GM19351 (cell line): ENCODE measurements around the gene ABCG1.
"Not testable (repeated sequence)": the region's sequence is repeated elsewhere in the genome, so short reads cannot be mapped to it uniquely, and the experiment has no call there.

Experiments used
- ATAC-seq: cut with Tn5 transposase; IDR thresholded peaks from one replicate; pipeline ENCODE4 v1.9.1; 2021; ENCODE audit warnings: mild to moderate bottlenecking, moderate library complexity; ENCODE audit not compliant: unreplicated experiment

Gene ABCG1

DNA sequence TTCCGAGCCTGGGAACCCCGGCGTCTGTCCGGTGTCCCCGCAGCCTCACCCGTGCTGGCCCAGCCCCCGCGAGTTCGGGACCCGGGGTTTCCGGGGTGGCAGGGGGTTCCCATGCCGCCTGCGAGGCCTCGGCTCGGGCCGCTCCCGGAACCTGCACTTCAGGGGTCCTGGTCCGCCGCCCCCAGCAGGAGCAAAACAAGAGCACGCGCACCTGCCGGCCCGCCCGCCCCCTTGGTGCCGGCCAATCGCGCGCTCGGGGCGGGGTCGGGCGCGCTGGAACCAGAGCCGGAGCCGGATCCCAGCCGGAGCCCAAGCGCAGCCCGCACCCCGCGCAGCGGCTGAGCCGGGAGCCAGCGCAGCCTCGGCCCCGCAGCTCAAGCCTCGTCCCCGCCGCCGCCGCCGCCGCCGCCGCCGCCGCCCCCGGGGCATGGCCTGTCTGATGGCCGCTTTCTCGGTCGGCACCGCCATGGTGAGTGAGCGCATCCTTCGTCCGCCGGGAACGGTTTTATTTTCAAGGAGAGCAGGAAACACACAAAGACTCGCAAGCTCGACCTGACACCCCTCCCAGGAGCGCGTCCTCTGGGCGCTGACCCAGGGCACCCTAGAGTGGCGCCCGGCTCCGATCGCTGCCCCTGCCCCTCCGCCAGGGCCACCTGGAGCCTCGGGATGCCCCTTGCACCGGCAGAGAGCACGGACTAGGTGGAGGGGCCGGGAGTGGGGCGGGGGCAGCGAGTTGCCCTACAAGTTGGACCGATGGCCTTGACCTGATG lies at the start of gene ABCG1:
Gene ABCG1, plus strand, starts transcription at position 305 of the 770 bp plus-strand sequence. Its CDS starts 123 bp downstream, at position 428.
- no peak for ATAC-seq

DNA sequence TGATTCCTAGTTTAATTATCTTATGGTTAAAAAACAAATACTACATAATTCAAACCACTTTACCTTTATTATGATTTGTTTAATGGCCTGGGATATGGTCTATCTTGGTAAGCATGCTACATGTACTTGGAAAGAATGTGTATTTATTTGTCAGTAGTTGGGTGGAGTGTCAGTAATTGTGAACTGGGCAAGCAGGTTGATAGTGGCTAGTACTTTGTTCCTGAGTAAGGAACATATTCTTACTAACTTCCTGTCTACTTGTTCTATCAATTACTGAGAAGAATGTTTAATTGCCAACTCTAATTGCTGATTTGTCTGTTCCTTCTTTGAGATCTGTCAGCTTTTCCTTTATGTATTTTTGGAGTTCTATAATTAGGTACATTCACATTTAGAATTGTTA lies 49.2 kb upstream of the ABCG1 start:
- no peak for ATAC-seq

DNA sequence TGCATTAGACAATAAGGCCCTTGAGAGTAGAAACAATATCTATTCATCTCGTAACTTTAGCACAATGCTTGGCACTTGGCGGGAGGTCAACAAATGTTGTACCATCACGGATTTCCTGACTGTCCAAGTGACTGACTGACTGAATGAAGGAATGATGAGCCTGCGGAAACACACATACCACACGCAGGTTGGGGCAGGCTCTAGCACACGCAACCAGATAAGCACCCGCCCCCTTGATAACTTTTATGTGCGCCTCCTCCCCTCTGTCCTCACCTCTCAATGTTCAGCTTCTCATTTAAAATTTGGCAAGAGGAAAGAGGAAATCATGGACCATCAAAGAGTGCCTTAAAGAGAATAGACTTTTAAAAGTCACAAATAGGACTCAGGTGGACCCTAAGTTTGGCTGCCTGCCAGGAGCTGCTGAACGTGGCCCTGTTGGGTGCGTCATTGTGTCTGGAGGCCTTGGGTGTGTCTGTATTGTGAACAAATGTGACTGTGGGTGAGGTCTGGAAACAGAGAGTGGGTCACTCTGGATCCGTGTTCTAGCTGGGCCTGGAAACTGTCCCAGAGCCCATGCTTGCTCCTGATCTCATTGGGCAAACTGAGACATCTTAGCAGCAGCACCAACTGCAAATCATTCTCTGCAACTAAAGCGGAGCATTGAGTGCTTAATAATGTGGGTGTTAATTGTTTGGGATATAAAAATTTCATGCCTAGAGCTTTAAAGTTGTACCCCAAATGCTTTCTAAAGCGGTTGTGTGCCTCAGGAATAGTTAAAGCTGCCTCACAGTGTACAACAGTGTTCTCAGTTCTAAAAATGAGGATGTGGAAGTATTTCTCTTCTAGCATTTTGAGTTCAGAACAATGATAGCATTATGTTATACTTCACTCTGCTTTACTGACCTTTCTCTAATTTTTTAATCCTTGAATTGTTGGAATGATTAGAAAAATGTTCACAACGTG lies 47.6 kb upstream of the ABCG1 start:
- ATAC-seq, result no peak

DNA sequence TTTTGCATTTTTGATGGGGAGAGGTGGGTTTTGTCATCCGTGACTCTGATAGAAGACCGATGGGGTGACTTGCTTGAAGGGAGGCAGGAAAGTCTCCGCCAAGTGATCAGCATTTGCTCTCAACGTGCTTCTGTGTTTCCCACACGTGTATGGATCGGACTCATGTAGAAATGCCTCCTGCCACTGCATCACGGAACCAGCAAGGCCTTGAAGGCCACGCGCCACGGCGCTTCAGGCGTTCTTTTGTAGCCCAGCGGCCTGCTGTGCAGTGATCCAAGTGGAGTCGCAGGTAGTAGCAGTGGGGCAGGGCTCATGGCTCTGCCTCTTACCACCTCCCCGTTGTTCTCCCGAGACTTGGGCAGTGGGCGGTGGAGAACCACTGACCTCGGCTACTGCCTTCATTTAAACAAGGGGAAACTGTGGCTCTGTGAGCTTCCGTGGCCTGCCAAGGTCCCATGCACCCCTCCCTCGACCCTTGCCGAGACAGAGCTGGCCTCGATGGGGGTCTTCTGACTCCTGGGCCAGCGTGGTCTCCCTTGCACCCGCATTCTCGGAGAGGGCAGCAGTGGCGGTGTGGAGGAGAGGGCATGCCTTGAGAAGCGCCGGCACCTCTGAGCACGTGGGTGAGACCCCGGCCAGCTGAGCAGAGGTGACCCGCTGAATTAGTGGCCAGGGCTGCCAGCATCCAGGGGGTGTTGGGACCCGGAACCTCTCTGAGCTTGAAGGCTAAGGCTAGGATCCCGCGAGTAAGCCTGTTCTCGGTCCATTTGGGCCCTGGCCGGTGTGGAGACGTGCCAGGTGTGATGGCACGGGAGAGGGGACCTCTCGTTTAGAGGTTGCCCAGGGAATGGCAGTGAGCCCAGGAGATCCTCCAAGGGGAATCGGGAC lies 46.1 kb upstream of the ABCG1 start:
- no peak for ATAC-seq

DNA sequence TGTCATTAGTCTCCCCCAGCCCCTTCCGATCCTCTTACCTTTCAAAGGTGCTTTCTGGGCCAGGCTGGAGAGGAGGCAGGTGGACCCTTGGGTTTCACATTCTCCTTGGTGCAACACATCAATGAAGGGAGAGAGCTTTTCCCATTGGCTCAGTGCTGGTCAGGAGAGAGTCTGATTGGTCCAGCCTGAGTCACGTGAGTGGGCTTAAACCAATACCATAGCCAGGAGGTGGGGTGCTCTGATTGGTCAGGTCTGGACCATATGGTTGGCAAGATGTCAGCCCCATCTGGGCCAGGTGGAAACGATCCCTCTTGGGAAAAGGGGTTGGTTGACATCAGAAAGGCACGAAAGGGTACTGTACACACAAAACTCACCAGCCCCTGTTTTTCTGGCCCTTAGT lies 44.8 kb upstream of the ABCG1 start:
- ATAC-seq, result no peak

DNA sequence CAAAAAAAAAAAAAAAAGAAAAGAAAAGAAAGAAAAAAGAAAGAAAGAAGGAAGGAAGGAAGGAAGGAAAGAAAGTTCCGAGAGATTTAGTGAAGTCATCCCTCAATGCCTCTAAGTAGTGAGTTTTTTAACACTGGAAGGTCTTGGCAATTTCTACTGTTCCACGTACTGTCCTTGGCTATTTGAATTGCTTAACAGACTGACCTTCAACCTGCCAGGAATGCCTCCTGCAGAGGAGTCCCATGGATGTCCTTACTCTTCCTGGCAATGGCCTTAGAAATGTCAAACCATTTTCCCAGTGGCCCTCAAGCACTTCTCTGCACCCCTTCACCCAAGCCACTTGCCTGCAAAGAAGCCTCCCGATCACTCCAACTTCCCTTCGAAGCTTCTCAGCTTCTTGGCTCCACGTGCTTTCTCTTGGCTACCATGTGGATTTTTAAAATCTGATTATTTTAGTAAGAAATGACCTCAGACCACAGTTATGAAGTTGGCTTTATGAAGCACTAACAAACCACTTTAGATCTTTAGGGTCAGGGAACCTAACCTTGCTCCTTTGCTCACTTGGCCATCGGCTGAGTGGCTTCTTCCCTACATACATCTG lies 43.7 kb upstream of the ABCG1 start:
- no peak for ATAC-seq

DNA sequence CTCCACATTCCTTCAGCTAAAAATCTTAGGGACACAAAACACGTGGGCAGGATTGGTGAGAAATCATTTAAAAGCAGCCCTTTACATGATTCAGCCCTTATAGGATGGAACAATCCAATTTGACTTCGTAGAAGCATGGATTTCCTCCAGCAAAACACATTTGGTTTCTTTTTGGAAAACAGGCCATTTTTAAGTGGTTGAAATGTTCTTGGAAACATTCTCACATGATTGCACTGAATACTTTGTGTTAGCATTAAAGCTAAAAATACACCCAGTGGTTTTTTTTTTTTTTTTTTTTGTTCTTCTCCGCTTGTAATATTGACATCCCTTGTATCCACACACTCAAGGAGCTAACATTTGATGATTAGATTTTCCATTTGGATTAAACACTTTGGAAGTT lies 42.1 kb upstream of the ABCG1 start:
- no peak for ATAC-seq

DNA sequence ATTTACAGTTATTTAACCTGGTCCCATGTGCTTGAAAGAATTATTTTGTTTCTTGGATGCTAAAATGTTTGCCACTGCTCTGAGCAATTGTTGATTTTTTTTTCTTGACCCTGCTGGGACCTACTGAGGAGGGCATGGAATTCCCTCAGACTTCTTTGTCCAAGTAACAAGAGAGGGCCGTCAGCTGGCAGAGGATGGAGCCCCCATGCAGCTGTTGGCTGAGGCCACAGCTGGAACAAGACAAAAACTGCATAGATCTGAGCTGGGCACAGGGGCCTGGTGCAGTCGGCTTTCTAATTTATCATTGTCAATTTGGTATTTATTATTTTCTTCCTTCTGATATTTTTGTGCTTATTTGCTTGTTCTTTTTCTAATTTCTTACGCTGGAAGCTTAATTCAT lies 39.6 kb upstream of the ABCG1 start:
- no peak for ATAC-seq

DNA sequence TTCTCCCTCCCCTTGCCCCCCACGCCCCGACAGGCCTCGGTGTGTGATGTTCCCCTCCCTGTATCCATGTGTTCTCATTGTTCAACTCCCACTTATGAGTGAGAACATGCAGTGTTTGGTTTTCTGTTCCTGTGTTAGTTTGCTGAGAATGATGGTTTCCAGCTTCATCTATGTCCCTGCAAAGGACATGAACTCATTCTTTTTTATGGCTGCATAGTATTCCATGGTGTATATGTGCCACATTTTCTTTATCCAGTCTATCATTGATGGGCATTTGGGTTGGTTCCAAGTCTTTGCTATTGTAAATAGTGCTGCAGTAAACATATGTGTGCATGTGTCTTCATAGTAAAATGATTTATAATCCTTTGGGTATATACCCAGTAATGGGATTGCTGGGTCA lies 38.9 kb upstream of the ABCG1 start:
- ATAC-seq, result not testable (repeated sequence)

DNA sequence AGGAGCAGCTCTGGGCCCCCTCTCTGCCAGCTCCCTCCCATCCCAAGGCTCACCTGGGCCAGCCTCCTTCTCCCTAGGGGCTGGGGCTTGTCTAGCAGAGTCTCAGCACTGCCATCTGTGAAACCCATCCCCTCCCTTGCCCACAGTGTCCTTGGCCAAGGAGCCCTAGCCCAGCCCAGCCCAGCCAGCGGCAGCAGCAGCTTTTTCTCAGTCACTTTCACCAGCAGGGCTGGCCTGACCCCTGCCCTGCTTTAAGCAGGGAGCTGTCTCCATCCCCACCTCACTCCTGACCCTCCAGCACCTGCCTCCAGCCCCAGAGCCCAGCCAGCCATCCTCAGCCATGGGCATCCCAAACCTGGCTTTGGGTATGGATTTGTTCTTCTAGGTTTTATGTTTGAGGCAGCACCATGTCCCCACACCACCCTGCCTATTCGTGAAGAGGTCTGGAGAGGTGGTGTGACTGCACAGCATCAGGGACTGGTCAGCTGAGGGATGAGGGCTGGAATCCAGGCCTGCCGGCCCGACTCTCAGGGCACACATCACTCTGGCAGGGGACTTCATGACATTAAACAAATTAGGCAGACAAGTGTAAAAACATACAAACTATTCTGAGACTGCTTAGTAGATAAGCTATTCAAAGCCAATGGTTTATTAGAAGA lies 36.1 kb upstream of the ABCG1 start:
- ATAC-seq, result no peak

DNA sequence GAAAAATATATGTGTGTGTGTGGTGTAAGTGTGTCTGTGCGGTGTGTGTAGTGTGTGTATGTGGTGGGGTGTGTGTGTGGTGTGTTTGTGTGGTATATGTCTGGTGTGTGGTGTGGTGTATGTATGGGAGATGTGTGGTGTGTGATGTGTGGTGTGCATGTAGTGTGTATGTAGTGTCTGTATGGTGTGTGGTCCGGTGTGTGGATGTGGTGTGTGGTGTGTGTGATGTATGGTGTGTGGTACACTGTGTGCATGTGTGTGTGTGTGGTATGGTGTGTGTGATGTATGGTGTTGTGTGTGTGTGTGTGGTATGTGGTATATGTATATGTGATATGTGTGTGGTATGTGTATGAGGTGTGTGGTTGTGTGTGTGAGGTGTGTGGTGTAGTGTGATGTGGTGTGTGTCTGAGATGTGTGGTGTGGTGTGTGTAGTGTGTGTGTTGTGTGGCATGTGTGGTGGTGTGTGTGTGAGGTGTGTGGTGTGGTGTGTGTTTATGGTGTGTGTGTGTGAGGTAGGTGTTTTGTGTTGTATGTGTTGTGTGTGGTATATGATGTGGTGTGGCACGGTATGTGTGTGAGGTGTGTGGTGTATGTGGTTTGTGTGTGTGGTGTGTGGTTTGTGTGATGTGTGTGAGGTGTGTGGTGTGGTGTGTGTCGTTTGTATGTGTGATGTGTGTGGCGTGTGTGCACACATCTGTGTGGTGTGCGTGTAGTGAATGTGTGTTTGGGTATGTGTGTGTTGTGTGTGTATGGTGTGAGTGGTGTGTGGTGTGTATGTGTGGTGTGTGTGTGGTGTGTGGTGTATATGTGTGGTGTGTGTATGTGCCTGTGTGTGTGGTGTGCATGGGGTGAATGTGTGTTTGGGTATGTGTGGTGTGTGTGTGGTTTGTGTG lies 35.3 kb upstream of the ABCG1 start:
- no peak for ATAC-seq

DNA sequence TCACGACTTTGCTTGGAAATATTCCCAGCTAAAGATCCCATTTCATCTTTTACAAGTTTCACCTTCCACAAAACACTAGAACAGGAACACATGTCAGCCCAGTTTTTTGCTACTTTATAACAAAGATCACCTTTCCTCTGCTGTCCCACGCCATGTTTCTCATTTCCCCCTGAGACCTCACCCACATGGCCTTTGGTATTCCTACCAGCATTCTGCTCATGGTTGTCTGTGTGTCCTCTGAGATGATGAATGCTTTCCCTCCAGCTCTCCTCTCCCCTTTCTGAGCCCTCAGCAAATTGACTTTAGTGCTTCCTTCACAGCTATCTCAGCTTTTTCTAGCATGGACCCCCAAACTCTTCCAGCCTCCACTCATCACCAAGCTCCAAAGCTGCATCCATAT lies 32.3 kb upstream of the ABCG1 start:
- ATAC-seq, result no peak

DNA sequence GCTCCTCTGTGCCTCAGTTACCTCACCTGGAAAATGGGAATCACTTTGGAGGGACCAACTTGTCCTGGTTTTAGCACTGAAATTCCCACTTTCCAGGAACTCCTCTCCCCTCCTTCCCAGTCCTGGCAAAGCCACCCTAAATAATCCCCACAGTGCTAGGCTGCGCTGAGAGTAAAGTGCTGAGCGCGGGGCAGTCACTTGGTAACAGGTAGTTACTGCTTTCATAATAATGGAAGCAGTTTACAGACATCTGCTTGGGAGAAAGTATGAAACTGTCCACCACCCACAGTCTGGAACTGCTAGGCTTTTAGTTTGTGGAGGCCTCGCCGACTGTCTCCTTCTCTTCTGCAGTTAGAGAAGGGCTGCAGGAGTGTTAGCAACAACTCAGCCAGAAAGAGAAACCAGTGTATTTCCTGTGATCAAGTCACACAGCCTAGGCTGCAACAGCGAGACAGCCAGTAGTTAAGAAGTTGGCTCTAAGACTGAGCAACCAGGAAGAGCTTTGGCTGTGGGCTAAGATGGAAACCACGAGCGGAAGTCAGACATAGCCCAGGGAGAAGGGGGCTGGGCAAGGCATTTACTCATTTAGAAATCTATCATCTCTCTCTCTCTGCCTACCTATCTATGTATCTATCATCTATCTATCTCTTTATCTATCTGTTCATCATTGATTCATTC lies 30.8 kb upstream of the ABCG1 start:
- peak; percentile 98 for ATAC-seq

DNA sequence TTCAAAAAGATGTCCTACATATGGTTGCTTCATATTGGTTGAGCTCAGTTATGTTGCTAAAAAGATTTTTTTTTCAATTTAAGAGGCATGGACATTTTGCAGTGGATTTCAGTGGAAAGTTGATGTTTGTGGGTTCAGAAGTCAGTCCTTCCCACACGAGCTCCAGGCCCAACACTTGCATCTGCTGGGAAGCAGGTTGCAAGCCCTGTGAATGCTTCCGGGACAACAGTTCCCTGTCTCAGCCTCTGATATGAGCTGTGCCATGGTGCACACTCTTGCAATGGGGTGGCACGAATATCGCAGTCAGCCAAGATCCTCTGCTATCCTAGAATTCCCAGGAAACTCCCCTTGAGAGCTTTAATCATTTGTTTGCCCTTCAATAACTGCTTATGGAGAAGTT lies 30.3 kb upstream of the ABCG1 start:
- no peak for ATAC-seq

DNA sequence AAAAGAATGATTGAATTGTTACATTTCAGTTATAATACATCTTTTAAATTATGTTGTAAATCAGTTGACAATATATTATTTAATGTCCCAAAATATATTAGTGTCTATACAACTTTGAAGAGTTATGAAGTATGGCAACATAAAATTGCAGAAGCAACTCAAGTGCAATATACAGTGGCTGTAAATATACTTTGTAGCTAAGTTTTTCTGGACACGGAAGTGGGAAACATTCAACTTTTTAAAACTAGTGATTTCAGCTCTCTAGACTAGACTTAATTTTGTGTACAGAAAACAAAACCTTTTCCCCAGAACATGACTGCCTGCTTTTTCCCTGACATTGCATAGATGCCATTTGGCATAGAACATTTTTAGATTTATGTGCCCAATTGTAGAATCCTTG lies 29.5 kb upstream of the ABCG1 start:
- no peak for ATAC-seq

DNA sequence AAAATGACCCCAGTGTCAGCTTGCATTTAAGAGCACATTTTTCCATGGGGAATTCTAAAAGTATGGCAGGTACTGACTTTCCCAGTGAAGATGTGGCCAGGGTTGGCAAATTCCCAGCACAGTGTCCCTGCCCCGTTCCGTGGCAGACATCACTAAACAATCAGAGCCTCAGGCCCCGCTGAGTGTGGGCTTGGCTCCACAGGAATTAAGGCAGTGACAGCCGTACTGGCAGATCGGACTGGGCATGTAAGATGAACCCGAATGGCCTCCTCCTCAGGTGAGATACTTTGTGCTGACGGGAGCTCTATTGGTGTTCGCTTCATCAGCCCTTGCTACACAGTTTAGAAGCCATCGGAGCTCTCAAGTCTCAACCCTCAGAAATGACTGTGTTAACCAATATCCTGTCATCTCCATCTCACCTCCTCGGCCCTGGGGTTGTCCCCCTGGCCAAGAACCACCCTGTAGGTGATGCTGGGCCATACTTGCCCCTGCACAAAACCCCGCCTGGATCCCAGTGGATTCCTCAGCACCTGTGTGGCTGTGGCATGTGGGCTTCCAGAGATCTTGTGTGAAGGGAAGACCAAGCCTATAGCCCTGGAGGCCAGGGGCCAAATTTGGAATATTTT lies 29.0 kb upstream of the ABCG1 start:
- no peak for ATAC-seq

DNA sequence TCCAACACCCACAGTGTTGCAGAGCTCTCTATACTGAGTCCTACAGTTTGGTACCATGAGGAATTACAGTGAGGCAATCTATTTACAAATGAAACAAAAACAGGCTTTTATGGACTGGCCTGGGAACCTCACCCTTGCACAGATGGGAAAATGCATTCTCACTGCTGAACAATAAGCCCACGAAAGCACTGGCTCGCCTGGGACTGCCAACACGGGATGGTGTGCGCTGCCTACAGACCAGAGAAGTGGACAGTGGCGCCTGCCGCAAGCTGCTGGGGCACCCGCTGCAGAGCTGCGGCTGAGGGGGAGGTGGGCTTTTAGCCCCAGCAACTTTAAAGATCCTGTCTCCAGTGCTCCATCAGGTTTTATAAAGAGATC lies 28.5 kb upstream of the ABCG1 start:
- no peak for ATAC-seq

DNA sequence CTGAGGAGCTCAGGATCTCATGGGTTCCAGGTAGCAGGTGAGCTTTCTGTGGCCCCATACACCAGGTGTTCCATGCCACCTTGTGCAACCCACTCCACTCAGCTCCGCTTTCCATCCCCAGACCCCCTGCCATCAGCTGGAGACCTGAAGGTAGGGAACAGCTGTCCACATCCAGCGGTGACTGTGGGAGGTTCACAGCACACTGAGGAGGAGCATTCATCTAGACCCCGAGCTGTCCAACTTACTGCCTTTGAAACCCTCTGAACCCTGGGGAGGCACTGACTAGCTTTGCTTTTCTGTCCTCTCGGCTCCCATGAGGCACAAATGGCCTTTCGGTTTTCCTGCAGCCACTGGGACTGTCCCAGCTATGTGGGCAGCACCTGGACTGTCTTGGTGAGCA lies 27.9 kb upstream of the ABCG1 start:
- ATAC-seq, result no peak
